Epidermal melanocyte (primary cell): ENCODE results near the gene ROR2.
"Not testable (repeated sequence)": the region's sequence is repeated elsewhere in the genome, so short reads cannot be mapped to it uniquely, and the experiment has no call there.

ENCODE experiments used
- DNase-seq: peaks from one replicate; pipeline ENCODE4 v3.0.0; 2011; ENCODE audit warnings: low spot score; ENCODE audit not compliant: insufficient read length

Gene ROR2

DNA sequence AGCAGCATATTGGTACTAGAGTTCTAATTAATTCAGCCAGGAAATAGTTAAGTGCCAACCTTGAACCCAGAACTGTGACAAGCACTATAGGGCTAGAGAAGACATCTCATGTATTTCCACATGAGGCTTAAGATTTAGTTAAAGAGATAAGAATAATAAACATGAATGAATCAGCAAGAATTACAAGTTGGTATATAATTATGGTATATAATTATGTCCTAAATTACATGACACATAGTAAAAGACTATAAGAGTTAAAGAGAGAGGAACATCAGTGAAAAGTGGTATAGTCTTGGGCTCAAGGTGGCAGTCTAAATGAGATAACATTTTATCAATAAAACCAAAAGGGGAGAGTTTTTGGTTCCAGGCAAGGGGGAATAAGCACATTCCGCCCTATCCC, 303.3 kb downstream of the ROR2 start:
- DNase-seq, result no peak

DNA sequence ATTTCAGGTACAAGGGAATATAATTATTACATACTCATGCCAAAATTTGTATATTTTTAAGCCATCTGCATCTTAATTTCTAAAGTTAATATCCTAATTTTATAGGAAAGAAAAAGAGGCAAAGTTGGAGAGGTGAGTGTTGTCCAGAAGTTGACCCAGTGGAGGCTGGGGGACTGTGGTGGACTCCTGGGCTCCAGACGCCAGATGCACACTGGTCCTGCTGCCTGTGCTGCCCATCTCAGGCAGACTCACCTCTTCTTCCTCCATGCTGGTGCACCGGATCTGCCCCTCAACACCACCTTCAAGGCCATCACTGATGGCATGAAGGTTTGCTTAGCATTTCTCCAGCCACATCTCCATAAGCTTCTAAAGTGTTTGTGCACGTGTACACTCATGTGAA, 305.6 kb downstream of the ROR2 start:
- DNase-seq, result no peak

DNA sequence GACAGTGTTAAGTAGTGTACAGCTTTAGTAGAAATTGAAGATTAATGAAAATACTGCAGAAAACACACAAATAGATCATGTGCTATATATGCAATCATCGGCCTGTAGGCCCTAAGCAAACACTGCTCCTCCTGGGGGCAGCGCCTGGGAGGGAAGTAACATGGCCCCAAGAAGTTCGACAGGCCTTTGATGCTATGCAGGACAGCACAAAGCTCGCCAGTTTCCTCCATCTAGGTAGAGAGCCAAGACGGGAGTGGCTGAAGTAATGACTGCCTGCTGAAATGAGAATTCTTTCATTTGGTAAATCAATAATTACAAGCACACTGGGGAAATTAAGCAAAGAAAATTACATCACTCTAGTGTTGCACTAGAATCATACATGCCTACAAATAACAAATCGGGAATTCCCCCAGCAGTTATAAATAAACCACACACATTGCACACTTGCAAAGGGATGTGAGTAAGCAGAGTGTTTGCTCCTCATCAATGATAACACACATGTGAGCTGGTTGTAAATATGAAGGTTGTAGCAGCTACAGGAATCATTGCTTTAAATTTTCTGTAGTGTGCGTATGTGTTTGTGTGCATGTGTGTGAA, 306.4 kb downstream of the ROR2 start:
- no peak for DNase-seq

DNA sequence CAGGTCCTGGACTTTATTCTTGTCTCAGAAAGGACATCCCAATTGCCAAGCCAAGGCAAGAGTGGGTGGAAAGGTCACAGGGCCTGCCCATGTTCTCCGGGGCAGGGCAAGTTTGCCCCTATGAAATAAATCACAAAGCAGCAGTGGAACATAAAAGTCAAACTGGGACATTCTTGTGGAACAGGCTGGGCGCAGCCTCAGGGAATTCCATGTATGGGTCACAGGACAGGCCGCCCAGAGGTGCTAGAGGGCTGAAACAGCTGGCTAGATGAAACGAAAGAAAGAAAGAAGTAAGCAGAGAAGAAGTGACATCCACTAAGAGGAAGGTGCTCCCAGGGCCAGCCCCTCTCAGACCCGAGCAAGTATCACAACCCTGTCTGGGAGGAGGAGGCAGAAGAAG, 307.3 kb downstream of the ROR2 start:
- DNase-seq, result no peak

DNA sequence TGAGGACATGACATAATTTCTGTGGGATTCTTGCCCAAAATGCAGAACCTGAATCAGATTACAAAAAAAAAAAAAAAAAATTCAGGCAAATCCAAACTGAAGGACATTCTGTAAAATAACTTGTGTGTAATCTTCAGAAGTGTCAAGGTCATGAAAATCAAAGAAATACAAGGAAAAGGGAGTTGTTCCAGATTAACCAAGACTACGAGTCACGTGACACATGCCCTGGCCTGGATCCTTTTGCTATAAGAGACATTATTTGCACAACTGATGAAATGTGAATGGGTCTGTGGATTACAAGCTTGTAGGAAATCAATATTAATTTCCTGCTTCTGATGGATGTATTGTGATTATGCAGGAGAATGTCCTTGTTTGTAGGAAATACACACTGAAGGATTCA, 309.6 kb downstream of the ROR2 start:
- DNase-seq, result no peak

DNA sequence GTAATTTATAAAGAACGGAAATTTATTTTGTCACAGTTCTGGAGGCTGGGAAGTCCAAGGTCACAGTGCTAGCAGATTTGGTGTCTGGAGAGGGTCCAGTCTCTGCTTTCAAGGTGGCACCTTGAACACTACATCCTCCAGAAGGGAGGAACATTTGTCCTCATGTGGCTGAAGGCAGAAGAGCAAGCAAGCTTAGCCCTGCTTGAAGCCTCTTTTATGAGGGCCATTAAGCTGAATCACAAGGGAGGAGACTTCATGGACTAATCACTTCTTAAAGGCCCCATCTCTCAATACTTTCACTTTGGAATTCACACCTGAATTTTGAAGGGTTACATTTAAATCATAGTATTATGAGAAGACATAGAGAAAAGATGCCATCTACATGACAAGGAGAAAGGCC, 311.0 kb downstream of the ROR2 start:
- DNase-seq, result no peak

DNA sequence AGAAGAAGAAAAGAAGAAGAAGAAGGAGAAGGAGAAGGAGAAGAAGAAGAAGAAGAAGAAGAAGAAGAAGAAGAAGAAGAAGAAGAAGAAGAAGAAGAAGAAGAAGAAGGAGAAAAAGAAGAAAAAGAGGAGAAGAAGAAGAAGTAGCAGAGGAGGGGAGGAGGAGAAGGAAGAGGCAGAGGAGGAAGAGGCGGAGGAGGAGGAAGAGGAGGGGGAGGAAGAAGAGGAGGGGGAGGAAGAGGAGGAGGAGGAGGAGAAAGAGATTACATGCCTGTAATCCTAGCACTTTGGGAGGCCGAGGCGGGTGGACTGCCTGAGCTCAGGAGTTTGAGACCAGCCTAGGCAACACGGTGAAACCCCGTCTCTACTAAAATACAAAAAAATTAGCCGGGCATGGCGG, 315.2 kb downstream of the ROR2 start:
- not testable (repeated sequence) for DNase-seq

DNA sequence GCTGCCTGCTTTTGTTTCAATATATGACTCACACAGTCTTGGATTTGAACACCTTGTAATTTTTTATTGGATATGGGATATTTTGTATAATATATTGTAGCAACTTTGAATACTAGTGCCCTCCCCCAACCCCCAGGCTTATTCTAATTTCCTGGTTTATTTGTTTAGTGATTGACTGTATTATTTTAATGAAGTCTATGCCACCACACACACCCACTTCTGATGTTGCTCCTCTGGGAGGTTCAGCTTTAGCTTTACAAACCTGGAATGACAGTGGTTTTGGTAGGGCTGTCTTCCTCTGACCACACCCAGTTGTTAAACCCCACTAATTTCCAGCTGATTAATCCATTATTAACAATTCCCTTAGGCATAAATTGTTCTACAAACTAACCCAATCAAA, 320.3 kb downstream of the ROR2 start:
- DNase-seq, result no peak

DNA sequence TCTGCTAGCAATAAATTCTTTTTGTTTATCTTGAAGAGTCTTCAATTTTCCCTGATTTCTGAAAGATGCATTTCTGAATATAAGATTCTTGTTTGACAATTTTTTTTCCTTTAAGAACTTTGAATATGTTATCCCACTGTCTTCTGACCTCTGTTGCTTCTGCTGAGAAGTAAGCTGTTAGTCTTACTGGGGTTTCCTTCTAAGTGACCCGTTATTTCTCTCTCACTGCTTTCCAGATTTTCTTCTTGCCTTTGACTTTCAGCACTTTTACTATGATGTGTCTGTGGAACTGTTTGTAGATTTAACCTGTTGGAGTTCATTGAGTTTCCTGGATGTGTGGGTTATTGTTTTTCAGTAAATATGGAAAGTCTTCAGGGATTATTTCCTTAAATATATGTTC, 321.1 kb downstream of the ROR2 start:
- DNase-seq, result no peak

DNA sequence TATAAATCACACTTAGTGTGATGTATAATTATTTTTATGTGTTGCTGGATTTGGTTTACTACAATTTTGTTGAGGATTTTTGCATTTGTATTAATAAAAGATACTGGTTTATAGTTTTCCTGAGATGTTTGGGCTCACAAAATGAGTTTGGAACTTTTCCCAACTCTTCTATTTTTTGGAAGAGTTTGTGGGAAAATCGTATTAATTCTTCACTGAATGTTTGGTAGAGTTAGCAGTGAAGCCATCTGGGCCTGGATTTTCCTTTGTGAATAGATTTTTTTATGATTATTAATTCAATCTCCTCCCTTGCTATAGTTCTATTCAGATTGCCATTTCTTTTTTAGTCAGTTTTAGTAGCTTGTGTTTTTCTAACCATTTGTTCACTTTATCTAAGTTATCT, 324.7 kb downstream of the ROR2 start:
- no peak for DNase-seq

DNA sequence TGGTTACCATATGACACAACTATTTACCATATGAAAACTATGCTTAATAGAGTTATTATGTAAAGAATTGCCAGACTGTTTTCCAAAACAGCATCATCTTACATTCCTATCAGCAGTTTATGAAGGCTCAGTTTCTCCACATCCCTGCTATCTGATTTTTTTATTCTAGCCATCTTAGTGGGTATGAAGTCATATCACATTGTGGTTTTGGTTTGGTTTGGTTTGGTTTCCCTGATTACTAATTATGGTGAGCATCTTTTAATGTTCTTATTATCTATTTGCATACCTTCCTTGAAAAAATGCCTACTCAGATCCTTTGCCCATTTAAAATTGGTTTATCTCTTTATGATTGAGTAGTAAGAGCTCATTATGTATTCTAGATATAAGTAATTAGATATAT, 327.0 kb downstream of the ROR2 start:
- DNase-seq, result no peak

DNA sequence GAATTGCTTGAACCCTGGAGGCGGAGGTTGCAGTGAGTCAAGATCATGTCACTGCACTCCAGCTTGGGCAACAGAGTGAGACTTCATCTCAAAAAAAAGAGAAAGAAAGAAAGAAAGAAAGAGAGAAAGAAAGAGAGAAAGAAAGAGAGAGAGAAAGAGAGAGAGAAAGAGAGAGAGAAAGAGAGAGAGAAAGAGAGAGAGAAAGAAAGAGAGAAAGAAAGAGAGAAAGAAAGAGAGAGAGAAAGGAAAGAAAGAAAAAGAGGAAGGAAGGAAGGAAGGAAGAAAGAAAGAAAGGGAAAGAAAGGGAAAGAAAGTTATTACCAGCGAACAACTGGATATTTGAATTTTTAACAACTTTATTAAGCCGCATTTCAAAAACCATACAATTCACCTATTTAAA, 327.9 kb downstream of the ROR2 start:
- not testable (repeated sequence) for DNase-seq

DNA sequence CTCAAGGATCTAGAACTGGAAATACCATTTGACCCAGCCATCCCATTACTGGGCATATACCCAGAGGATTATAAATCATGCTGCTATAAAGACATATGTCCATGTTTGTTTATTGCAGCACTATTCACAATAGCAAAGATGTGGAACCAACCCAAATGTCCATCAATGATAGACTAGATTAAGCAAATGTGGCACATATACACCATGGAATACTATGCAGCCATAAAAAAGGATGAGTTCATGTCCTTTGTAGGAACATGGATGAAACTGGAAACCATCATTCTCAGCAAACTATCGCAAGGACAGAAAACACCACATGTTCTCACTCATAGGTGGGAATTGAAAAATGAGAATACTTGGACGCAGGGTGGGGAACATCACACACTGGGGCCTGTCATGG, 336.0 kb downstream of the ROR2 start:
- DNase-seq, result not testable (repeated sequence)

DNA sequence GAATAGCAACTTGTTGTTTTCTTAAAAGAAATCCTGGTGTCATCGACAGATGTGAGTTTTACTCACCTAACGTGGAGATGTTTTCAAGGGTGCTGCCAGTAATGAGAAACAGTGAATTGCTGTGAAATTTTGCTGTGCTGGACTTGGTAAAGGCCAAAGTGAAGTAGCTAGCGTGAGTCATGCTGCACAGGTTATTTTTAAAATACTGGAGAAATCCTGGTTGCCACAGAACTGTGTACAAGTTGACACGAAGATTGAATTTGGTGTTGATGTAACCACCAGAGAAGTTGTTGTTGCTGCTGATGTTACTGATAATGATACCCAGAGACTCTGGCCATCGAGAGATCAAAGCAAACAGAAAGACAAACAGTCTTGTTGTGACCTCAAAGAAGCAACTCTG, 338.4 kb downstream of the ROR2 start:
- no peak for DNase-seq

DNA sequence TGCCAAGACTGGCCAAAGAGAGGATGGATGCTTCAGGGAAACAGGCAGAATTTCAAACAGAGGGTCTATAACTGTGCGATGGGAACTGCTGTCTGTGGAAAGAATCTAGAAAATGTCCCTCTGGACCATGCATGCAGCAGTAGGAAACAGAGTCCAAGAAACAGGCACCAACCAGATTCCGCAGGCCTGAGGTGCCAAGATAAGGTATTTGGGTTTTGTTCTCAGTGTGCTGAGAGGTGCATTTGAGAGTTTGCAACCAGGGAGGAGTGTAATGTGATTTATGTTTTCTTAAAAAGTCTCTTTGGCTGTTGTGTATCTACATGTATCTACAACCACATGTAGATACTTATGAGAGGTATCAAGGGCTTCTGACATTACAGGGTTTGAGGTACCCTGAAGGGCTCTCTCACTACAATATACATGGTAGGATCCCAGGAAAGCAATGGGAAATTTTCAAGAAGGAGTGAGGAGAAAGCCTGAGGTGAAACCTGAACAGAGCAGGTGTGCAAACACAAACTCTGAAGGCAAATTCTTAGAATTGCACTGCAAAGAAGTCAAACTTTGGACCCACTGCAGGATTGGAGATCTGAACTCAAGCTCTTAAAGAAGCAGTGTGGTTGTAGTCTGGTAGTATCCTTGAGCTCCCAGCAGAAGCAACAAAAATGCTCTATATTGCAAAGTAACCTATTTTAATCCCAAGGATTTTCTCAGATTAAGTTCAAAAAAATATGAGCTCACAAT, 343.6 kb downstream of the ROR2 start:
- DNase-seq, result no peak

DNA sequence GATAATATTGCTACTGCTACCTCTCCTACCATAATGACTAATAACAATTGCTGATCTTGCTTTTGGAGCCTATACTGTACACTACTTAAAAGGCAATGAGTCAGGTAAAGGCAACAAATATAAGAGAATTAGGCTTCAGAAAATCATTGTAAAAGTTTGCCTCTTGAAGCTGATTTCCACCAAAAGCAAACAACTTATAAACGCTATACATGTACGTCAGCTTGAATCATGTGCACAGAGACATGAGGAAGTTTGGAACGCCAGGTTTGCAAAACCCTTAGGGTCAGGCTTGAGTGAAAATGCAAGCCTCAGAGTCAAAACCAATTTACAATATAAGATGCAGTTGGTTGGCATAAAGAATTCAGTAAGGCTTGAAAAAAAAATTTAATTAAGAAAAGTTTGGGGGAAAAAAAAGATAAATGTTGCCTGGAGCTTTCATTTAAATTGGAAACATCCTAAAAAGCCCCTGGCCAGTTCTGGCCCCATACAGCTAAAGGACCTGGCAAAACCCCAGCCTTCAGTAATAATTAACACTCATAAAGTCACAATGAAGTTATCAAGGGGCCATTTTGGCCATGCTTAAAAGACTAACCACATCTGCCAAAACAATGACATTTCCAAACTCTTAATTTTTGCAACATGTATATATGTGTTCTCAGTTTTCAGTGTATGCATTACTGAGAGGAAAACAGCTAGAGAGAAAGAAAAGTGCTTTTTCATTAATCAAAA, 345.4 kb downstream of the ROR2 start:
- DNase-seq, result no peak

DNA sequence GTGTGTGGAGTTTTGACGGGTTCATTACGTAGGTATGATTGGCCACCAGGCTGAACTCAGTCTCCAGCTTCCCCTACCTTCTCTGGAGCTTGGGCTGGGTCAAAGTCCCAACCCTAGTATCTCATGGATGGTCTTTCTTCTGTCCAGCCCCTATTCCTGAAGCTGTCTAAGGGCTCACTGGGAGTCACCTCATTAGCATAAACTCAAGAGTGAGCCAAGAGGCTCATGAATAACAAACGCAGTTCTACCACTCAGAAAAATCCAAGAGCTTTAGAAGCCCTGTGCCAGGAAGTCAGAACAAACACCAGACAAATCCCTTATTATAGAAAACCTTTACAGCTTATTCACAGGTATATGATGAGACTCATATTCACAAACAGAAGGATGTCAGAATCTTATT, 346.1 kb downstream of the ROR2 start:
- no peak for DNase-seq

DNA sequence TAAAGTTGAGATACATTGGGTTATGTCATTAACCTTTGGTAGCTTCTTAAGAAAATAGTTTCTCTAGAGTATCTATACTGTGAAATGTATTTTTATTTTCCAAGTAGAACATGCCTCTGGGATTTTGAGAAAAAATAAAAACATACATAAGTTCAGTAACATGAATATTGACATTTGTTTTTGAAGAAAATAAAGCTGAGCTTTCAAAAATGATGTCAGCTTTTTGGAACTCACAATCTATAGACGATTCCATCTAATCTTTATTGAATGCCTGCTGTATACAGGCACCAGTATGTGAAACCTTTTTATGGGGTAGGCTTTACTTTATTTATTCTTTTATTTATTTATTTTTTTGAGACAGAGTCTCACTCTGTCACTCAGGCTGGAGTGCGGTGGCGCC, 350.5 kb downstream of the ROR2 start:
- DNase-seq, result no peak

DNA sequence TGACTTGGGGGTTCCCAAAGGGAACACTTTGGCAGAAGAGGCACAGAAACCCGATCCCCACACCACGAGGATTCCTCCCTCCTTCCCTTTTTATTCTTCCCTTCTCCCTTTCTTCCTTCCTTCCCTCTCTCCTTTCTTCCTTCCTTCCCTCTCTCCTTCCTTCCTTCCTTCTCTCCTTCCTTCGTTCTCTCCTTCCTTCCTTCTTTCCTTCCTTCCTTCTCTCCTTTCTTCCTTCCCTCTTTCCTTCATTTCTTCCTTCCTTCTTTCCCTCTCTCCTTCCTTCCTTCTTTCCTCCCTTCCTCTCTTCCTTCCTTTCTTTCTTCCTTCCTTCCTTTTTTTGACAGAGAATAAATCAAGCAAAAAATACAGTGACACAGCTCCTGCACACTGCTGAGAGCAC, 358.4 kb downstream of the ROR2 start:
- DNase-seq, result no peak

DNA sequence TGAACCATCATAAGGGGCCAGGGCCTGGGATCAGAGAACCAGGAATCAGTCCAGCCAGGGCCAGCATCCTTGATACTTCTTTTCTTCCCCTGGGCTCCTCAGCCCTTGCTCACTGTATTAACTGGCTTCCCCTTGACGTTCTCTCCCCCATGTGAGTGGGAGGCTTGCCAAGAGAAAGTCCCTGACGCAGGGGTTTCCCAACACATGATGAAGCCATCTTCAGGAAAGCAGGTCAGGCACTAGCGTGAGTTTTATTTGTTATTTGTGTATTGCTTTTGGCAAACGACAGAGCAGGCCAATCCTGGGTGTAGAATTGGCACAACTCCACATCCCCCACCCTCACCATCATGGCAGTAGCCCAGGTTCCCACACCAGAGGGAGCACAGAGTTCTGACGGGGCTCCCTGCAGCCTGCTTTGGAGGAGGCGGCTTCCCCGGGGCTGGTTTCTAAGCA, 360.9 kb downstream of the ROR2 start:
- DNase-seq, result no peak

DNA sequence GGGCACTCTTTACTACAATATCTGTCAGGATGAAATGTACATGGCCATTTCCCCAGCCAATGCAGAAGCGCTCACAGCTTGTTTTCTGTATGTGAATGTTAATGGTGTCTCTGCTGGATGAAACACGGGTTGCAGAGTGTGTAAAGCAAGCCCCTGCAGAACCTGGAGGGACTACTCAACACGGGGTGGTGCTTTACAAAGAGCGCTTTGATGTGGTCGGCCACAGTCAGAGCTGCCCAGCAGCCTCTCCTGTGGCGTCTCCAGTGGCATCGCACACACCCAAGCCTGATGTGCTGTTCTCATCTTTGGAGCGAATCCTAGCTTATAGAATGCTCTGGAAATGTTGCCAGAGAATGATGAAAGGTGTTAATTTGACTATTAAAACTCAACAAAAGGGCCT, 363.7 kb downstream of the ROR2 start:
- DNase-seq, result no peak

DNA sequence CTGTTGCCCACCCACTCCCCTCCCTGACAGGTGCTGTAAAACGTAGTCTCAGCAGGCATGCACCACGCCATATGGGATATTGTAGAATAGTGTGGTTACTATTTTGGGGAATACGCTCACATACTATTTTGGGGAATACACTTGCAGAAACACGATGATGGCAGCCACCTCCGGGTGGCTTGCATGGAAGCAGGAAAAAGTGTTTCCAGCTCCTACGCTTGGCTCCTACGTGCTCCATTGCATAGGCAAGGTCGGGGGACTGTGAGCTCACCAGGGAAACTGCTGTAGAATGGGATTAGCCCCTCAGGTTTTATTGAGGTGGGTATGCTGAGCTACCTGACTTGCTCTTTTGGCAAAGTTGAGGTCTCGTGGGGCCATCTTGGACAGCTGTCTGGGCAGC, 366.1 kb downstream of the ROR2 start:
- no peak for DNase-seq
